HL-60 (cell line): ENCODE results near the gene HARS1.
"Not testable (repeated sequence)": the region's sequence is repeated elsewhere in the genome, so short reads cannot be mapped to it uniquely, and the experiment has no call there.

ENCODE experiments used
- DNase-seq, 2 experiments: peaks; one replicate each; pipeline ENCODE4 v3.0.0-alpha.2; 2010 to 2020; ENCODE audit warnings: low read depth in 1 of 2, low spot score in 1 of 2
- H3K27ac ChIP-seq: fragments of 250-450 bp; sonication (Bioruptor Pico); replicated peaks from 2 replicates; pipeline ENCODE4 v1.5.1; 2020; ENCODE audit warnings: mild to moderate bottlenecking, moderate library complexity
- H3K27me3 ChIP-seq: fragments of 250-450 bp; sonication (Bioruptor Pico); 2 replicates; pipeline ENCODE4 v1.5.1; 2021; ENCODE audit warnings: mild to moderate bottlenecking, moderate library complexity; ENCODE audit not compliant: insufficient read depth, poor library complexity, severe bottlenecking
- H3K4me3 ChIP-seq: replicated peaks from 2 replicates; pipeline ENCODE4 v1.5.1; 2011; ENCODE audit warnings: mild to moderate bottlenecking, control low read depth, low read length; ENCODE audit not compliant: insufficient read depth
- CTCF ChIP-seq: IDR thresholded peaks from one replicate; pipeline ENCODE4 v1.5.1; 2011; ENCODE audit warnings: low read length, control low read depth, inconsistent platforms; ENCODE audit not compliant: insufficient read depth
- GABPA ChIP-seq: IDR thresholded peaks from 2 replicates; pipeline ENCODE4 v1.6.1; 2012; ENCODE audit warnings: low read depth
- POLR2AphosphoS5 ChIP-seq: IDR thresholded peaks from 2 replicates; pipeline ENCODE4 v1.6.1; 2012; ENCODE audit warnings: low read depth
- SPI1 ChIP-seq: IDR thresholded peaks from 2 replicates; pipeline ENCODE4 v1.6.1; 2012; ENCODE audit warnings: low read depth, mild to moderate bottlenecking, borderline replicate concordance
- TF ChIP-seq, protein P1 (sequence below): IDR thresholded peaks from 2 replicates; pipeline ENCODE4 v1.6.1; 2012; ENCODE audit warnings: low read depth; ENCODE audit not compliant: insufficient replicate concordance

HARS1 gene

DNA sequence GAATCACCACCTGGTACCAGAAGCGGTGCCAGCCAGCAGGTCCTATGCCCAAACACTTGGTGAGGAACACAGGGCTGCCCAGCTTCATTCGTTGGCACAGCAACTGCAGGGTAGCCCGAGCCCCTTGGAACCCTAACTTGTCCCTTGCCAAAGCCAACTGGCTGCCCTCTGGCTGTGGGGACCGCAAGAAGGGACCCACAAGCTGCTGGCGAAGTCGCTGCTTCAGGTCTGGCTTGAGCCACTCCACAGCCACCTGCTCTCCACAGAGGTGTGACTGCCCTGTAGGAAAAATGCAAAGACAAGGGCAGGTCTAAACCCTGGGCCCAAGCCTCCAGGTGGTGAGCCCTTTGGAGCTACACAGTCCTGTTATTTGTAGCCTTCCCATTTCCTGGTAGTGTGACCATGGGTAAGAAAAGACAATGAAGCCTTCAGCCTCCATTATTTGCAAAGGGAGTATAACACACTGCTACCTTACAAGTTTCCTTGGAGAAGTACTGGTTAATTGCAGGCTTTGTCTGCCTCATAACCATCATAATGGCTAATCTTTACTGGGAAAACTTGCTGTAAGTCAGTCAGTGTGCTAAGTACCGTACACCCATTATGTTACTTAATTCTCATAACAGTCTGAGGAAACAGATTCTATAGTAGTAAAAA, 19.6 kb downstream of the HARS1 start:
- H3K27me3 ChIP-seq: no peaks in the 10 kb centered on the region
- TF ChIP-seq, protein P1, sequence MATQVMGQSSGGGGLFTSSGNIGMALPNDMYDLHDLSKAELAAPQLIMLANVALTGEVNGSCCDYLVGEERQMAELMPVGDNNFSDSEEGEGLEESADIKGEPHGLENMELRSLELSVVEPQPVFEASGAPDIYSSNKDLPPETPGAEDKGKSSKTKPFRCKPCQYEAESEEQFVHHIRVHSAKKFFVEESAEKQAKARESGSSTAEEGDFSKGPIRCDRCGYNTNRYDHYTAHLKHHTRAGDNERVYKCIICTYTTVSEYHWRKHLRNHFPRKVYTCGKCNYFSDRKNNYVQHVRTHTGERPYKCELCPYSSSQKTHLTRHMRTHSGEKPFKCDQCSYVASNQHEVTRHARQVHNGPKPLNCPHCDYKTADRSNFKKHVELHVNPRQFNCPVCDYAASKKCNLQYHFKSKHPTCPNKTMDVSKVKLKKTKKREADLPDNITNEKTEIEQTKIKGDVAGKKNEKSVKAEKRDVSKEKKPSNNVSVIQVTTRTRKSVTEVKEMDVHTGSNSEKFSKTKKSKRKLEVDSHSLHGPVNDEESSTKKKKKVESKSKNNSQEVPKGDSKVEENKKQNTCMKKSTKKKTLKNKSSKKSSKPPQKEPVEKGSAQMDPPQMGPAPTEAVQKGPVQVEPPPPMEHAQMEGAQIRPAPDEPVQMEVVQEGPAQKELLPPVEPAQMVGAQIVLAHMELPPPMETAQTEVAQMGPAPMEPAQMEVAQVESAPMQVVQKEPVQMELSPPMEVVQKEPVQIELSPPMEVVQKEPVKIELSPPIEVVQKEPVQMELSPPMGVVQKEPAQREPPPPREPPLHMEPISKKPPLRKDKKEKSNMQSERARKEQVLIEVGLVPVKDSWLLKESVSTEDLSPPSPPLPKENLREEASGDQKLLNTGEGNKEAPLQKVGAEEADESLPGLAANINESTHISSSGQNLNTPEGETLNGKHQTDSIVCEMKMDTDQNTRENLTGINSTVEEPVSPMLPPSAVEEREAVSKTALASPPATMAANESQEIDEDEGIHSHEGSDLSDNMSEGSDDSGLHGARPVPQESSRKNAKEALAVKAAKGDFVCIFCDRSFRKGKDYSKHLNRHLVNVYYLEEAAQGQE: no peak
- TF ChIP-seq POLR2AphosphoS5 (no peak), SPI1 (no peak), GABPA (no peak), CTCF (no peak)
- H3K27ac ChIP-seq: no peak overlapping the region
- no peak for DNase-seq
- no peak overlapping the region for H3K4me3 ChIP-seq

DNA sequence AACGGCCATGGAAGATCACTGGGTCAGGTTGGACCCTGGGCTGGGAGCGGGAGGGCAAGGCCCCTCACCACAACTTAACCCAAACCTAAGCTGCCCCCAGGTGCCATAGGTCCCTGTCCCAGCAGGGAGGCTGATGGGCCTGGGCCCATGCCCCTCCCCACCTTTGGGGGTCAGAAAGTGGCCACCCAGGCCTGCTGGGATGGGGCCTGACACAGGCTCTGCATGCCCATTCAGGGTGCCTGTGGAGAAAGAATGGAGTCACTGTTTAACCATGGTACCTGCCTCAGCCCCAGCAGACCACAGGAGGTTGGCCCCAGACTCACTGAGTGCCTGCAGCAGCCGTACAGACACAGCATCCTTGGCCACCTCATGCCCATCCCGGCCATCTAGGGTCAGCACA, 20.1 kb downstream of the HARS1 start:
- not testable (repeated sequence) for H3K27me3 ChIP-seq, DNase-seq, H3K27ac ChIP-seq, H3K4me3 ChIP-seq

GRCh38 chr5:140664359-140665119, 26.6 kb downstream of the HARS1 start, which contains the start of gene WDR55:
Gene WDR55 (plus strand): TSS chr5:140664904. CDS start chr5:140664913, 9 bp downstream.
- peak; percentile 90 to 99 for DNase-seq
- H3K4me3 ChIP-seq: peak within 1 kb of the TSS; percentile 87
- TF ChIP-seq SPI1 (peak; percentile 54; the same call in 1 of the 2 replicates), CTCF (no peak), POLR2AphosphoS5 (peak; percentile 68; the same call in 1 of the 2 replicates), GABPA (peak; percentile 90)
- TF ChIP-seq, protein P1: no peak
- peak within 1 kb of the TSS; percentile 80 for H3K27ac ChIP-seq
- H3K27me3 ChIP-seq: no peaks in the 10 kb centered on the region

DNA sequence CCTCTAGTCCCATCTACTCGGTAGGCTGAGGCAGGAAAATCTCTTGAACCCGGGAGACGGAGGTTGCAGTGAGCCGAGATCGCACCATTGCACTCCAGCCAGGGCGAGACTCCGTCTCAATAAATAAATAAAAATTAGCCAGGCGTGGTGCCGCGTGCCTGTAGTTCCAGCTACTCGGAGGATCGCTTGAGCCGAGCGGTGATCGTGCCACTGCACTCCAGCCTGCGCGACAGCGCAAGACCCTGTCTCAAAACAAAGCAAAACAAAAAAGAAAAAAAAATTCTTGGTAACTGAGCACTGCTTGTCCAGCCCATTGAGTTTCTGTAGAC, 27.2 kb downstream of the HARS1 start:
- Histone ChIP-seq H3K27ac (peak overlapping the region; percentile 80), H3K27me3 (no peaks in the 10 kb centered on the region), H3K4me3 (peak overlapping the region; percentile 87)
- TF ChIP-seq CTCF (no peak), GABPA (no peak), POLR2AphosphoS5 (no peak), SPI1 (no peak)
- no peak for DNase-seq

DNA sequence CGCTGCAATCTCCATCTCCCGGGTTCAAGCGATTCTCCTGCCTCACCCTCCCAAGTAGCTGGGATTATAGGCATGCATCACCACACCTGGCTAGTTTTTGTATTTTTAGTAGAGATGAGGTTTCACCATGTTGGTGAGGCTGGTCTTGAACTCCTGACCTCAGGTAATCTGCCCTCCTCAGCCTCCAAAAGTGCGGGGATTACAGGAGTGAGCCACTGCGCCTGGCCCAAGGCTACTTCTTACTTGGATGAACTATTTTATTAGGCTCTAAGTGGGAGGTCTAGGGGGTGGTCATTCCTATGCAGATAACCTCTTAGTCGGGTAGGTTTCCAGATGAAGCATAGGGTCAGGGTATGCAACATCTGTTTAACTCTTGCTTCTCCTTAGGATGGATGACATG, 30.8 kb downstream of the HARS1 start:
- H3K27ac ChIP-seq, H3K4me3 ChIP-seq, DNase-seq, H3K27me3 ChIP-seq: not testable (repeated sequence)
